Cardiac fibroblast (primary cell): Measurements from ENCODE around the gene TEX48.

Experiments
- DNase-seq, 2 donors: peaks; one replicate each; pipeline versions ENCODE4 v3.0.0 to v3.0.0-alpha.2; 2010; ENCODE audit warnings: low read depth in 2 of 2
- H3K4me3 ChIP-seq, 2 donors: replicated peaks in 1 of 2; 1 replicate in 1 of 2; 2 replicates in 1 of 2; pipeline ENCODE4 v1.5.1; 2011; ENCODE audit warnings: low read depth in 2 of 2, low read length in 2 of 2, mild to moderate bottlenecking in 2 of 2, moderate library complexity in 1 of 2
- TF ChIP-seq, protein P1 (sequence below): IDR thresholded peaks from one replicate; pipeline ENCODE4 v1.5.1; 2011; ENCODE audit warnings: low read depth, mild to moderate bottlenecking, low read length, inconsistent platforms

Gene TEX48

DNA sequence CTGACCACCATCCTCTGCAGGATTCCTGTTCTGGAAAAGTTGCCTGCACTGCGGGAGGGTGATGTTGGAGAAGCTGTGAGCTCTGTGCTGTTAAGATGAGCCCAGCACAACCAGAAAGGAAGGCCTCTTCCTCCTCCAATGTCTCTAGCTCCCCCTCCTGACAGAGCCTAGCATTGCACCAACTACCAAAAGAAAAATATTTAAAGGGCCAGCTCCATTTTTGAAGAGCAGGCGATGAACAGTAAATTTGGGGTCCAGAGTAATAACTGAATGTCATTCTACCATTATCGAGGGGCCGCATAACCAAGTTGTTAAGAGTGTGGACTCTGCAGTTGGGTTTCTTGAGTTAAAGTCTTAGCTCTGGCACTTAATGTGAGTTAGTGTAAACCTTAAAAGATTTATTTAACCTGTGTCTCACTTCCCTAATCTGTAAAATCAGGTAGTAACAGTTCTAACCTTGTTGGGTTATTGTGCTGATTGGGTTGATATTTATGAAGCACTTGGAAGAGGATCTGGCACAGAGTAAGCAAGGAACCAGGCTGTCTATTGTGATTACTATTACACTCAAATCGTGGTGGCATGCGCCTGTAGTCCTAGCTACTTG is 28.3 kb downstream of the TEX48 start:
- TF ChIP-seq, protein P1, sequence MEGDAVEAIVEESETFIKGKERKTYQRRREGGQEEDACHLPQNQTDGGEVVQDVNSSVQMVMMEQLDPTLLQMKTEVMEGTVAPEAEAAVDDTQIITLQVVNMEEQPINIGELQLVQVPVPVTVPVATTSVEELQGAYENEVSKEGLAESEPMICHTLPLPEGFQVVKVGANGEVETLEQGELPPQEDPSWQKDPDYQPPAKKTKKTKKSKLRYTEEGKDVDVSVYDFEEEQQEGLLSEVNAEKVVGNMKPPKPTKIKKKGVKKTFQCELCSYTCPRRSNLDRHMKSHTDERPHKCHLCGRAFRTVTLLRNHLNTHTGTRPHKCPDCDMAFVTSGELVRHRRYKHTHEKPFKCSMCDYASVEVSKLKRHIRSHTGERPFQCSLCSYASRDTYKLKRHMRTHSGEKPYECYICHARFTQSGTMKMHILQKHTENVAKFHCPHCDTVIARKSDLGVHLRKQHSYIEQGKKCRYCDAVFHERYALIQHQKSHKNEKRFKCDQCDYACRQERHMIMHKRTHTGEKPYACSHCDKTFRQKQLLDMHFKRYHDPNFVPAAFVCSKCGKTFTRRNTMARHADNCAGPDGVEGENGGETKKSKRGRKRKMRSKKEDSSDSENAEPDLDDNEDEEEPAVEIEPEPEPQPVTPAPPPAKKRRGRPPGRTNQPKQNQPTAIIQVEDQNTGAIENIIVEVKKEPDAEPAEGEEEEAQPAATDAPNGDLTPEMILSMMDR: peak; percentile 97
- peak; percentile 85 to 87 for DNase-seq
- H3K4me3 ChIP-seq: no peak overlapping the region

DNA sequence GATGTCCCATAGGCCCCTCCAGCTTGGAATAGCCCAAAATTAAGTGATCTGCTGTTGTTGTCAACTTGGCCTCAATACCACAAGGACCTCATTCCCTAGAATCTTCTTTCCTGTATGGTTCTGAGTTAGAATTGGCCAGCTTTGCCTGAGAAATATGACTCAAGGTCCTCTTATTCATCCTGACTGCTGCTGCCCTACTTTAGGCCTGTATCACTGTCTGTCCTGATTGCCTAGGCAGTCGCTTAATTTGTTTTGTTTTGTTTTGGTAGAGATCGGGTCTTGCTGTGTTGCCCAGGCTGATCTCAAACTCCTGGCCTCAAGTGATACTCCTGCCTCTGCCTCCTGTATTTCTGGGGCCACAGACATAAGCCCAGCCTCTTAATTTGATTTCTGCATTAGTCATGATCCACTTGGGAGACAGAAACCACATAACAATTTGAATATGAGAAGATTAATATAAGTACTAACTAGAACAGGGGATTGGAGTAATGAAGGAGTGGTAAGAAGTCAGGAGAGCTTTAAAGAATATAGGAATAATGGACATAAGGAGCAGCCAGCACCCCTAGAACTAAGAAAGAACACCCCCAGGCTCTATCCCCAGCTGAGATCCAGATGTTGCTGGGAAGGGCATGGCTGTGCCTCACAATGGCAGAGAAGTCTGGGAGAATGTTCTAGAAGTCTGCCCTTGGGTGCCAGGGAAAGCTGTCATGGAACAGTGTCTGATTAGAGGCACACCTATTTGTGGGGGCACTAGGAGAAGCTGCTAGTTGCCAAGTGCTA is 29.0 kb downstream of the TEX48 start:
- no peak overlapping the region for H3K4me3 ChIP-seq
- TF ChIP-seq, protein P1: no peak
- peak in 1 of 2 donors; percentile 69 for DNase-seq

- DNase-seq: peak in 1 of 2 donors; percentile 14
- TF ChIP-seq, protein P1: no peak
- H3K4me3 ChIP-seq: no peak overlapping the region
Observed at GRCh38 chr9:114643896-114644295, 38.1 kb downstream of the TEX48 start.

DNA sequence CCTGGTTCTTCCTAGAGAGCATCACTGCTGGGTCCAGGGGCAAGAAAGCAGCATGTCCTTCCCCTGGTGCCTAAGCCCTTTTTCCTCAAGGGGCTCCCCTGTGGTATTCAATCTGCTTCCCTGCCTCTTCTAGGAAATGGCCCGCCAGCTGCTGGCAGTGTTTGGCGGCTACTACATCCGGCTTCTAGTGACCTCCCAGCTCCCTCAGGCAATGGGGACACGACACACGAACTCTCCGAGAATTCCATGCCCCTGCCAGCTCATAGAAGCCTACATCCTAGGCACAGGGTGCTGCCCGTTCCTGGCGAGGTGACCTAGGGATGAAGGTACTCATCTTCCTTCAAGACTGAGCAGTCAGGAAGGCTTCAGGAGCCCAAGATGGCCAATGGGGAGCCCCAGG is 39.0 kb downstream of the TEX48 start:
- H3K4me3 ChIP-seq: no peak overlapping the region
- TF ChIP-seq, protein P1: no peak
- DNase-seq: no peak

DNA sequence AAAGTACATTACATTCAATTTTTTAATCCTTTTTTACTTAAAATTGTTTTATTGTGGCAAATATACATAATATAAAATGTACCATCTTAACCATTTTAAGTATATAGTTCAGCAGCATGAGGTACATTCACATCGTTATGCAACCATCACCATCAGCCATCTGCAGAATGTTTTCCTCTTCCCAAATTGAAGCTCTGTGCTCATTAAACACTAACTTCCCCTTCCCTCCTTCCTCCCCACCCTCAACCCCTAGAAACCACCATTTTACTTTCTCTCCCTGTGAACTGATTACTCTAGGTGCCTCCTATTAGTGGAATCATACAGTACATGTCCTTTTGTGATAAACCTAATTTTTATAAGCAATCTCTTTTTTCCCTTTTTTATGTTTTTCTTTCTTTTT is 40.0 kb downstream of the TEX48 start:
- TF ChIP-seq, protein P1: no peak
- no peak overlapping the region for H3K4me3 ChIP-seq
- DNase-seq: no peak

DNA sequence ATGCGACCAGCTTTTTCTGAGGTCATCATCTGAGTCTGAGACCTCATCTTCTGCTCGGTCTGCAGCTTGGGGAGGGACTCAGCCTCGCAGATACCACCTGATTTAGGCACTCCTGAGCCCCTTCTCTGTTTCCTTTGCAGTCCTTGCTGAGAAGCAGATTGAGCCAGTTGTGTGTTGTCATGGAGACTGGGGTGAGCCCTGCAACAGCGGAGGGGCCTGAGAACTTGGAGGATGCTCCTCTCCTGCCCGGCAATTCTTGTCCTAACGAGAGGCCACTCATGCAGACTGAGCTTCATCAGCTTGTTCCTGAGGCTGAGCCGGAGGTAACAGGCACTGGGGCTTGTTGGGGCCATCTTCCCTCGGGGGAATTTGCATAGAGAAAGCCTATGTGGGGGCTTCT is 43.6 kb downstream of the TEX48 start:
- TF ChIP-seq, protein P1: no peak
- DNase-seq: no peak
- H3K4me3 ChIP-seq: no peak overlapping the region
